ENCODE results near the gene NARS2.

The NARS2 gene

GRCh38 chr11:78414321-78415051 is 160.2 kb downstream of the NARS2 start:
- DNase-seq (ENCODE audit: low read depth, low spot score) = peak; percentile 8
- H3K36me3 ChIP-seq (ENCODE audit: insufficient read depth, low read length) = no peaks in the 10 kb centered on the region
- TF ChIP-seq FOXP2 (optimal IDR thresholded peaks at IDR 0.05; ENCODE audit: control extremely low read depth, extremely low read length, insufficient read depth) (no peak), POLR2AphosphoS5 (IDR thresholded peaks at IDR 0.05; ENCODE audit: borderline replicate concordance, low read depth, low read length) (no peak), EZH2 (IDR thresholded peaks at IDR 0.05) (no peak)
- H3K27ac ChIP-seq = no peak overlapping the region
- no peak overlapping the region for H3K9ac ChIP-seq (ENCODE audit: insufficient read length)
- no peaks in the 10 kb centered on the region for H3K9me3 ChIP-seq (ENCODE audit: low read depth, low read length)
- no peak overlapping the region for H3K4me3 ChIP-seq

GRCh38 chr11:78408619-78409018 is 166.0 kb downstream of the NARS2 start:
- DNase-seq (ENCODE audit: low read depth, low spot score) = no peak
- Histone ChIP-seq H3K9ac (ENCODE audit: insufficient read length) (no peak overlapping the region), H3K27ac (no peak overlapping the region), H3K36me3 (ENCODE audit: insufficient read depth, low read length) (no peaks in the 10 kb centered on the region), H3K9me3 (ENCODE audit: low read depth, low read length) (no peaks in the 10 kb centered on the region), H3K4me3 (no peak overlapping the region)
- no peak for TF ChIP-seq FOXP2 (optimal IDR thresholded peaks at IDR 0.05; ENCODE audit: control extremely low read depth, extremely low read length, insufficient read depth)

GRCh38 chr11:78406568-78407196 is 168.0 kb downstream of the NARS2 start:
- Histone ChIP-seq H3K27ac (no peak overlapping the region), H3K4me3 (no peak overlapping the region), H3K9ac (ENCODE audit: insufficient read length) (no peak overlapping the region), H3K36me3 (ENCODE audit: insufficient read depth, low read length) (no peaks in the 10 kb centered on the region), H3K9me3 (ENCODE audit: low read depth, low read length) (no peaks in the 10 kb centered on the region)
- no peak for DNase-seq (ENCODE audit: low read depth, low spot score)
- TF ChIP-seq POLR2AphosphoS5 (IDR thresholded peaks at IDR 0.05; ENCODE audit: borderline replicate concordance, low read depth, low read length) = no peak
- TF ChIP-seq FOXP2 (optimal IDR thresholded peaks at IDR 0.05; ENCODE audit: control extremely low read depth, extremely low read length, insufficient read depth) = no peak
- TF ChIP-seq EZH2 (IDR thresholded peaks at IDR 0.05) = no peak

GRCh38 chr11:78405805-78406204 is 168.9 kb downstream of the NARS2 start:
- Histone ChIP-seq H3K27ac (no peak overlapping the region), H3K4me3 (no peak overlapping the region), H3K36me3 (ENCODE audit: insufficient read depth, low read length) (no peaks in the 10 kb centered on the region), H3K9ac (ENCODE audit: insufficient read length) (no peak overlapping the region), H3K9me3 (ENCODE audit: low read depth, low read length) (no peaks in the 10 kb centered on the region)
- no peak for DNase-seq (ENCODE audit: low read depth, low spot score)
- no peak for TF ChIP-seq POLR2AphosphoS5 (IDR thresholded peaks at IDR 0.05; ENCODE audit: borderline replicate concordance, low read depth, low read length)
- TF ChIP-seq EZH2 (IDR thresholded peaks at IDR 0.05) = no peak
- TF ChIP-seq FOXP2 (optimal IDR thresholded peaks at IDR 0.05; ENCODE audit: control extremely low read depth, extremely low read length, insufficient read depth) = no peak

- H3K36me3 ChIP-seq (ENCODE audit: insufficient read depth, low read length) = no peaks in the 10 kb centered on the region
- H3K4me3 ChIP-seq = no peak overlapping the region
- no peak overlapping the region for H3K9ac ChIP-seq (ENCODE audit: insufficient read length)
- no peaks in the 10 kb centered on the region for H3K9me3 ChIP-seq (ENCODE audit: low read depth, low read length)
- DNase-seq (ENCODE audit: low read depth, low spot score) = no peak
- TF ChIP-seq EZH2 (IDR thresholded peaks at IDR 0.05) (no peak), POLR2AphosphoS5 (IDR thresholded peaks at IDR 0.05; ENCODE audit: borderline replicate concordance, low read depth, low read length) (no peak), FOXP2 (optimal IDR thresholded peaks at IDR 0.05; ENCODE audit: control extremely low read depth, extremely low read length, insufficient read depth) (no peak)
- H3K27ac ChIP-seq = no peak overlapping the region
These were observed 170.9 kb downstream of the NARS2 start for GRCh38 chr11:78403781-78404180.

GRCh38 chr11:78402847-78403246 is 171.8 kb downstream of the NARS2 start:
- no peak overlapping the region for H3K27ac ChIP-seq
- TF ChIP-seq EZH2 (IDR thresholded peaks at IDR 0.05) (no peak), FOXP2 (optimal IDR thresholded peaks at IDR 0.05; ENCODE audit: control extremely low read depth, extremely low read length, insufficient read depth) (no peak)
- no peaks in the 10 kb centered on the region for H3K36me3 ChIP-seq (ENCODE audit: insufficient read depth, low read length)
- no peak for DNase-seq (ENCODE audit: low read depth, low spot score)
- H3K9me3 ChIP-seq (ENCODE audit: low read depth, low read length) = no peaks in the 10 kb centered on the region
- H3K4me3 ChIP-seq = no peak overlapping the region
- H3K9ac ChIP-seq (ENCODE audit: insufficient read length) = no peak overlapping the region

- Histone ChIP-seq H3K4me3 (no peak overlapping the region), H3K27ac (no peak overlapping the region), H3K9me3 (ENCODE audit: low read depth, low read length) (no peaks in the 10 kb centered on the region), H3K9ac (ENCODE audit: insufficient read length) (no peak overlapping the region), H3K36me3 (ENCODE audit: insufficient read depth, low read length) (no peaks in the 10 kb centered on the region)
- DNase-seq (ENCODE audit: low read depth, low spot score) = no peak
- TF ChIP-seq EZH2 (IDR thresholded peaks at IDR 0.05) (no peak), FOXP2 (optimal IDR thresholded peaks at IDR 0.05; ENCODE audit: control extremely low read depth, extremely low read length, insufficient read depth) (no peak), POLR2AphosphoS5 (IDR thresholded peaks at IDR 0.05; ENCODE audit: borderline replicate concordance, low read depth, low read length) (no peak)
These were observed 174.0 kb downstream of the NARS2 start for GRCh38 chr11:78400702-78401101.

GRCh38 chr11:78400116-78400515 is 174.5 kb downstream of the NARS2 start:
- Histone ChIP-seq H3K9ac (ENCODE audit: insufficient read length) (no peak overlapping the region), H3K4me3 (no peak overlapping the region), H3K27ac (no peak overlapping the region), H3K36me3 (ENCODE audit: insufficient read depth, low read length) (no peaks in the 10 kb centered on the region), H3K9me3 (ENCODE audit: low read depth, low read length) (no peaks in the 10 kb centered on the region)
- no peak for DNase-seq (ENCODE audit: low read depth, low spot score)
- TF ChIP-seq EZH2 (IDR thresholded peaks at IDR 0.05) (no peak), FOXP2 (optimal IDR thresholded peaks at IDR 0.05; ENCODE audit: control extremely low read depth, extremely low read length, insufficient read depth) (no peak), POLR2AphosphoS5 (IDR thresholded peaks at IDR 0.05; ENCODE audit: borderline replicate concordance, low read depth, low read length) (no peak)

GRCh38 chr11:78399136-78399535 is 175.5 kb downstream of the NARS2 start:
- H3K27ac ChIP-seq = no peak overlapping the region
- no peak for TF ChIP-seq EZH2 (IDR thresholded peaks at IDR 0.05)
- no peak for TF ChIP-seq FOXP2 (optimal IDR thresholded peaks at IDR 0.05; ENCODE audit: control extremely low read depth, extremely low read length, insufficient read depth)
- no peak for TF ChIP-seq POLR2AphosphoS5 (IDR thresholded peaks at IDR 0.05; ENCODE audit: borderline replicate concordance, low read depth, low read length)

More at GRCh38 chr11:78399136-78399535, 175.5 kb downstream of the NARS2 start:
- Histone ChIP-seq H3K36me3 (ENCODE audit: insufficient read depth, low read length) (no peaks in the 10 kb centered on the region), H3K4me3 (no peak overlapping the region), H3K9me3 (ENCODE audit: low read depth, low read length) (no peaks in the 10 kb centered on the region), H3K9ac (ENCODE audit: insufficient read length) (no peak overlapping the region)
- DNase-seq (ENCODE audit: low read depth, low spot score) = no peak
